Hepatocyte (in vitro differentiated cells): ENCODE results near the gene EXOC3L1.

Source experiments
- CTCF ChIP-seq: fragments of 200-600 bp; sonication (generic); IDR thresholded peaks from 2 replicates; pipeline ENCODE4 v1.5.1; 2016; ENCODE audit warnings: antibody characterized with exemption, mild to moderate bottlenecking; ENCODE audit not compliant: poor library complexity
- EZH2 ChIP-seq: fragments of 200-600 bp; sonication (generic); IDR thresholded peaks from 2 replicates; pipeline ENCODE4 v1.6.1; 2016; ENCODE audit warnings: antibody characterized with exemption, mild to moderate bottlenecking, borderline replicate concordance

DNA sequence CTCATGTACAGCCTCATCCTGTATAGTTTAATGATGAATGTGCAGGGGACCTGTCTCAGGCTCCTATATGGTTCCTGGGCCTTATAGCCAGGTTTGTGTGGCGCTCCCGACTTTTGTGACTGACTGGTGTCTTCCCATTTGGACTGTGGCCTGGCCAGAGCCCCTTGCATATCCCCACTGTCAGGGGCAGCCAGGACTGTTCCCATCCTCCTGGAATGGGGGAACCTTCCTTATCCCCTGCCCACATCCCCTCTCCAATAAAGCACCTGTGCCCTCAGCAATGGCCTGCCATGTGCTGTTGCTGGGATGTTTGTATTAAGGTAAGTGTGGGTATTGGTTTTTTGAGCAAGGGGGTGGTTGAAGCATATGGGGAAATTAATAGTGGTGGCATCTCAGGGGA lies 41.7 kb downstream of the EXOC3L1 start:
- no peak for TF ChIP-seq CTCF
- no peak for TF ChIP-seq EZH2
